AG04450 (cell line): Measurements from ENCODE around the gene ANTXRL. TPM values are rescaled to one million over a fixed set of nuclear protein-coding genes. Genes with fewer than 3 reads are reported as not detected.
"Not testable (repeated sequence)": the region's sequence is repeated elsewhere in the genome, so short reads cannot be mapped to it uniquely, and the experiment has no call there.

ENCODE experiments used
- CTCF ChIA-PET: fragments of 300-600, 350-600 bp; formaldehyde crosslinking; extraction: SDS; loops from one replicate; lab custom pipeline; 2022; ENCODE audit warnings: antibody characterized with exemption, inconsistent platforms; lab: Charles Lee
- POLR2A ChIA-PET: fragments of 350-600 bp; formaldehyde crosslinking; extraction: SDS; loops from one replicate; lab custom pipeline; 2021; ENCODE audit warnings: antibody characterized with exemption, inconsistent platforms; lab: Yijun Ruan, JAX
- DNase-seq: peaks from one replicate; pipeline ENCODE4 v3.0.0-alpha.2; 2011; ENCODE audit warnings: low read depth, low spot score
- H3K27ac ChIP-seq: one replicate; pipeline ENCODE4 v1.5.1; 2012; ENCODE audit warnings: low read depth, low read length, control low read depth
- H3K27me3 ChIP-seq: one replicate; pipeline ENCODE4 v1.6.0; 2012; ENCODE audit warnings: low read length; ENCODE audit not compliant: control insufficient read depth, insufficient read depth
- H3K4me3 ChIP-seq: 2 replicates; pipeline ENCODE4 v1.5.1; 2011; ENCODE audit warnings: mild to moderate bottlenecking, low read depth, low read length, control low read depth
- H3K9me3 ChIP-seq: 2 replicates; pipeline ENCODE4 v1.5.1; 2012; ENCODE audit warnings: low read length; ENCODE audit not compliant: control insufficient read depth, insufficient read depth
- polyA plus RNA-seq: library from polyadenylated mRNA; depleted of rRNA; stranded (reverse); fragments of >200 nt; gene quantifications from 2 replicates; pipeline ENCODE4 v1.2.3, GENCODE V29; 2011
- TF ChIP-seq, protein P1 (sequence below): IDR thresholded peaks from 2 replicates; pipeline ENCODE4 v1.5.1; 2011; ENCODE audit warnings: low read depth, low read length, control low read depth, inconsistent platforms

Gene ANTXRL
- polyA plus RNA-seq, 1 experiment, result not detected

DNA sequence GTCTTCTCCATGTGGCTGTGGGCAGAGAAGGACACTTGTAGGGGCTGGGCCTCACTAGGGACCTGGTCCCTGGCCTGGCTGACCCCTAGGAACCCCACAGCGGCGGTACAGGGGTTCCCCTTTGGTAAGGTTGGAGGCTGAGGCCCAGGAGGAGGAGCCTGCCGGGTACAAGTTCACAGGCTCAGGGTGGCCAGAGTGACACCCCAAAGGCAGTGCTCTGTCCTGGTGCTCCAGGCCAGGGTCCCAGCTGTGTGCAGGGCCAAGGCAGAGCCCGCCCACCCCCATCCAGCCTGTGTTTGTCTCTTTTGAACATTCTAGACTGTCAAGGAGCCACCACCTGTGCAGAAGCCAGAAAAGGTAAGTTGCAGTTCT, 23.3 kb downstream of the ANTXRL start:
- CTCF ChIA-PET, result no interaction called here
- H3K9me3 ChIP-seq, result no peaks in the 10 kb centered on the region
- TF ChIP-seq, protein P1, sequence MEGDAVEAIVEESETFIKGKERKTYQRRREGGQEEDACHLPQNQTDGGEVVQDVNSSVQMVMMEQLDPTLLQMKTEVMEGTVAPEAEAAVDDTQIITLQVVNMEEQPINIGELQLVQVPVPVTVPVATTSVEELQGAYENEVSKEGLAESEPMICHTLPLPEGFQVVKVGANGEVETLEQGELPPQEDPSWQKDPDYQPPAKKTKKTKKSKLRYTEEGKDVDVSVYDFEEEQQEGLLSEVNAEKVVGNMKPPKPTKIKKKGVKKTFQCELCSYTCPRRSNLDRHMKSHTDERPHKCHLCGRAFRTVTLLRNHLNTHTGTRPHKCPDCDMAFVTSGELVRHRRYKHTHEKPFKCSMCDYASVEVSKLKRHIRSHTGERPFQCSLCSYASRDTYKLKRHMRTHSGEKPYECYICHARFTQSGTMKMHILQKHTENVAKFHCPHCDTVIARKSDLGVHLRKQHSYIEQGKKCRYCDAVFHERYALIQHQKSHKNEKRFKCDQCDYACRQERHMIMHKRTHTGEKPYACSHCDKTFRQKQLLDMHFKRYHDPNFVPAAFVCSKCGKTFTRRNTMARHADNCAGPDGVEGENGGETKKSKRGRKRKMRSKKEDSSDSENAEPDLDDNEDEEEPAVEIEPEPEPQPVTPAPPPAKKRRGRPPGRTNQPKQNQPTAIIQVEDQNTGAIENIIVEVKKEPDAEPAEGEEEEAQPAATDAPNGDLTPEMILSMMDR, result no peak
- no peak overlapping the region for H3K27ac ChIP-seq
- no peak overlapping the region for H3K4me3 ChIP-seq
- H3K27me3 ChIP-seq, result peaks cover 12% of the 10 kb centered on the region
- POLR2A ChIA-PET, result no interaction called here
- DNase-seq, result no peak

DNA sequence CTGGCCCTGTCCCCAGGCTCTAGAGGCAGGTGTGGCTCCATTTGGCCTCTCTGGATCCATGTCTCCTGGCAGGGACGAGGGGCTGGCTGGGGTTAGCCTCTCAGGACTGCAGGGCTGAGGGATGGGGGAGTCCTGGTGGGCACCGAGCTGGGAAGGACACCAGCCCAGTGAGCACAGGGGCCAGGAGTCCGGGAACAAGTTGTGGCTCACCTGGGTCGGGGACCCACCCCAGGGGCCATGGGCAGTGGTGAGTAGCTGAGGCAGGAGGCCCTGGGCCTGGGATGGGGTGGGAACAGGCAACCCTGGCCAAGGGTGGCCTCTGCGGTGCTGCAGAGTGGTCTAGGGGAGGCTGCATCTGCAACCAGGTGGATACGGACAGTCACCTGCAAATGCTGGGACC, 24.1 kb downstream of the ANTXRL start:
- Histone ChIP-seq H3K9me3 (no peaks in the 10 kb centered on the region), H3K4me3 (no peak overlapping the region), H3K27ac (no peak overlapping the region), H3K27me3 (peaks cover 8% of the 10 kb centered on the region)
- DNase-seq, result no peak
- TF ChIP-seq, protein P1, result no peak
- POLR2A ChIA-PET, result no interaction called here
- CTCF ChIA-PET, result no interaction called here

DNA sequence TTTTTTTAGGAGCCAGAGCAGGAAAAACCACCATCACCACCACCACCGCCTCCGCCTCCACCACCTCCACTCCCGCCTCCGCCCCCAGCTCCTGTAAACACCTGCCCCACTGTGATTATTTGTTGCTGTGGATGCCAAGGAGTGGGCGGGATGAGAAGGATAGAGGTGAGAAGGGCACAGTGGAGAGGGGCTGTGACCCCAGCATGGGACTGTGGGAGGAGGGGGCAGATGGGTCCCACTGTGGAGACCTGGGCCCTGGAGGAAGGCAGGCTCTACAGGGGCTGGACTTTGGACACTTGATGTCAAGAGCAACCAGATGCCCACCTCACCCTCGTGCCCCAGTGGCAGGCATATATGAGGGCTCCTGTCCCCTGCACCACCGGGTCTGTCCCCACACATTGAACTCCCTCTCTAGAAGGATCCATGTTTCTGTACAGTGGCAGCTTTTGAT, 24.7 kb downstream of the ANTXRL start:
- CTCF ChIA-PET, result no interaction called here
- peaks cover 8% of the 10 kb centered on the region for H3K27me3 ChIP-seq
- no peak overlapping the region for H3K27ac ChIP-seq
- POLR2A ChIA-PET, result no interaction called here
- H3K4me3 ChIP-seq, result no peak overlapping the region
- no peak for DNase-seq
- no peaks in the 10 kb centered on the region for H3K9me3 ChIP-seq
- TF ChIP-seq, protein P1, result no peak

DNA sequence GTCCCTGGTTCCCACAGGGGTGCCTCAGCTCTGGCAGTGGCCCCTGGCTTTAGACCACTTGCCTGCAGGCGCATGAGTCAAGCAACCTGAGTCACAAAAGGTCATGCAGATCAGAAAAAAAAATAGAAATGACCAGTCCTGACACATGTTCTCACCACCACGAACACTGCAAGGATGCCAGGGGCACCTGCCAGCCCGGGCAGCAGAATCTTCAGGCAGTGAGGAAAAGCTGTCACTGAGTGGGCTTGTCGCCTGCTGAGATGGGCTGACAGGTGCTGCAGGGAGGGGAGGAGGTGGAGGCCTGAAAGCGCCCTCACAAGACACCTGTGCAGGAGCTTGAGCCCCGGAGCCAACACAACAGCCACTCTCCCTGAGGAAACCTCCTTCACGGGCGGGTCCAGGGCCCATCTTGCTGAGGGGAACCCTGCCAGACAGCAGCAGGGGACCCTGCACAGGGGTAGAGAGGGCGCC, 25.2 kb downstream of the ANTXRL start:
- H3K27me3 ChIP-seq, DNase-seq, H3K27ac ChIP-seq, CTCF ChIA-PET, POLR2A ChIA-PET, H3K9me3 ChIP-seq, H3K4me3 ChIP-seq: not testable (repeated sequence)

DNA sequence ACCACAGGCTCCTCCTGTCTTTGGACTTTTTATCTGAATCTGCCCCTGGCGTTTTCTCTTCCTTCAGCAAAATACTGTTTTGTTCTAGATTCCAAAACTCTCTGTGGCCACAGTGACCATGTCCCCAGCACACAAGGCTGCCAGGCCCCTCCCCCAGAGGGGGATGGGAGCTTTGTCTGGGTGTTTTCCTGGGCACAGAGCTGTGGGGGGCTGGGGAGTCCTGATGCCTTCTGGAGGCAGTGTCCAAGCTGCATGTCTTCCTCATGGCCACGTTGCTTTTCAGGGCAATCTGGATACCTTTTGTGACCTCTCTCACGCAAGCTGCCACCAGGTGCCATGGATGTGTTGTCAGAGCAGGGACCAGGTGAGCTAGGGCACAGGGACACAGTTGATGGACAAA, 26.2 kb downstream of the ANTXRL start:
- H3K27me3 ChIP-seq, result peaks cover 4% of the 10 kb centered on the region
- ChIA-PET CTCF (no interaction called here), POLR2A (no interaction called here)
- TF ChIP-seq, protein P1, result no peak
- H3K9me3 ChIP-seq, result no peaks in the 10 kb centered on the region
- no peak overlapping the region for H3K4me3 ChIP-seq
- no peak overlapping the region for H3K27ac ChIP-seq
- no peak for DNase-seq

DNA sequence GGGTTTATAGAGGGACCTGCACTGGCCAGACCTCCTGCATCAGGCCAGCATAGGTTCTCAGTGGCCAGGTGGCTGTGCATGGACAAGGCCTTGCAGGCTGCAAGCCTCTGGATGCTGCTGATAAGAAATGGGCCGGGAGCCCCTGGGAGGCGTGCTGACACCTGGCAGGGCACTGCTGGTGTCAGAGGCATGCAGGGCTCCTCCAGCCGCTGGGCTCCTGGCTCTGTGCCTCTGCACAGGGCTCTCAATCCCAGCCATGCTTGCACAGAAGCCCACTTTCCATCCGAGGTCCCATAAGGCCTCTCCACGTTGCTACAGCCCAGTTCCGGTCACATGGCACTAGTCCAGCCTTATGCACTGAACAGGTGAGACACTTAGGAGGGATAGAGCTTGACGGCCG, 27.3 kb downstream of the ANTXRL start:
- no peak overlapping the region for H3K27ac ChIP-seq
- TF ChIP-seq, protein P1, result no peak
- no peaks in the 10 kb centered on the region for H3K9me3 ChIP-seq
- ChIA-PET CTCF (no interaction called here), POLR2A (no interaction called here)
- H3K4me3 ChIP-seq, result no peak overlapping the region
- no peaks in the 10 kb centered on the region for H3K27me3 ChIP-seq
- no peak for DNase-seq

DNA sequence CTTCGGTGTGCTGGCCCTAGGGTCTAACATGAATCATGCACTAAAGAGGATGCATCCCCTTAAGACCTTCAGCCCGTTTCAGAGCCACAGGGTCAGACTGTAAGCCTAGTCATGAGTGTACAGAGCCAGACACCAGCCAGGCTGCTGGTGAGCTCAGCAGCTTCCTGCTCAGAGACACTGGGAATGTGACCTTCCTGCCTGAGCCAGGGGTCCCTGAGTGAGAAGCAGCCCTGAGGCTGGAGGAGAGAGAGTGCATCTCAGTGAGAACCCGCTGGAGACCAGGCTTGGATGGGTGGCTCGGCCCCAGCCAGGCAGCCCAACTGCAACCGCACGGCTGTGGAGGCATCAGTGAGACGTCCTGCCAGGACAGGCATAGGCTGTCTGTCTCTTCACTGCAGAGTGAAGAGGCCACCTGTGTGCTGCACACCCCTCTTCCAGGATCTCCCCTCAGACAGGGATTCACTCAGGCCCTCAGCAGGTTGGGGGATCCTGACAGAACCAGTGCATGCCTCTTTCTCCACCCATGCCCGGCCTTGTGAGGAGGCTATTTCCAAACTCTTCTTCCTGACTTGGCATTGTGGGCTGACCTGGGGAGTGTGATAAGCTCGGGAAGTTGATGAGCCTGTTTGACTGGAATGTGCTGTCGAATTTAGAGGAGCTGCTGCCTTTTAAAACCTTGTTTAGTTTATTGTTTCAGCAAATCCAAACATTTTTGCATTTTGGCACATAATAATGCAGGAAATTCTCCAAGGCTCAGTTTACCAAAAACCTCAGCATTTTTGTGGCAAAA, 28.5 kb downstream of the ANTXRL start:
- POLR2A ChIA-PET, CTCF ChIA-PET, H3K27ac ChIP-seq, H3K27me3 ChIP-seq, H3K4me3 ChIP-seq, H3K9me3 ChIP-seq: not testable (repeated sequence)
- peak; percentile 36 for DNase-seq
